ENCODE measurements around the gene B3GNT8. TPM values are rescaled to one million over a fixed set of nuclear protein-coding genes. Genes with fewer than 3 reads are reported as not detected.

The B3GNT8 gene
- total RNA-seq, 1 donor from 2014 or later, result 35.8 TPM

GRCh38 chr19:41414461-41414860 lies 12.7 kb downstream of the B3GNT8 start:
- Histone ChIP-seq H3K4me3 (no peak overlapping the region), H3K36me3 (peaks cover 0 to 69% of the 10 kb centered on the region in 2 donors), H3K9me3 (no peaks in the 10 kb centered on the region), H3K4me1 (peaks cover 16% of the 10 kb centered on the region), H3K27ac (no peak overlapping the region), H3K27me3 (no peaks in the 10 kb centered on the region)
- TF ChIP-seq CTCF (IDR thresholded peaks at IDR 0.05) (no peak), POLR2AphosphoS5 (IDR thresholded peaks at IDR 0.05; ENCODE audit: insufficient read depth in 1 of 2, low read depth in 1 of 2) (no peak), POLR2A (IDR thresholded peaks at IDR 0.05) (no peak)
- intact Hi-C loops (cut with DNase I), result no loop called here
- DNase-seq (ENCODE audit: extremely low spot score in 2 of 2), result no peak

- Histone ChIP-seq H3K36me3 (peaks cover 0 to 64% of the 10 kb centered on the region in 2 donors), H3K27me3 (no peaks in the 10 kb centered on the region), H3K4me1 (peaks cover 16% of the 10 kb centered on the region), H3K4me3 (no peak overlapping the region), H3K9me3 (no peaks in the 10 kb centered on the region), H3K27ac (no peak overlapping the region)
- intact Hi-C loops (cut with DNase I), result no loop called here
- TF ChIP-seq CTCF (IDR thresholded peaks at IDR 0.05) (no peak), POLR2AphosphoS5 (IDR thresholded peaks at IDR 0.05; ENCODE audit: insufficient read depth in 1 of 2, low read depth in 1 of 2) (no peak), POLR2A (IDR thresholded peaks at IDR 0.05) (no peak)
- DNase-seq (ENCODE audit: extremely low spot score in 2 of 2), result no peak
Measured at GRCh38 chr19:41413947-41414346, 13.2 kb downstream of the B3GNT8 start.

GRCh38 chr19:41412953-41413352 lies 14.2 kb downstream of the B3GNT8 start:
- peaks cover 21% of the 10 kb centered on the region for H3K4me1 ChIP-seq

GRCh38 chr19:41411968-41412265 lies 15.3 kb downstream of the B3GNT8 start:
- no peak for DNase-seq (ENCODE audit: extremely low spot score in 2 of 2)
- intact Hi-C loops (cut with DNase I), result no loop called here
- Histone ChIP-seq H3K9me3 (no peaks in the 10 kb centered on the region), H3K36me3 (peaks cover 0 to 54% of the 10 kb centered on the region in 2 donors), H3K27ac (peak overlapping the region; percentile 61), H3K4me1 (peaks cover 21% of the 10 kb centered on the region), H3K4me3 (no peak overlapping the region), H3K27me3 (no peaks in the 10 kb centered on the region)
- no peak for TF ChIP-seq CTCF (IDR thresholded peaks at IDR 0.05)
- no peak for TF ChIP-seq POLR2AphosphoS5 (IDR thresholded peaks at IDR 0.05; ENCODE audit: insufficient read depth in 1 of 2, low read depth in 1 of 2)
- TF ChIP-seq POLR2A (IDR thresholded peaks at IDR 0.05), result no peak

More at GRCh38 chr19:41412953-41413352, 14.2 kb downstream of the B3GNT8 start:
- H3K9me3 ChIP-seq, result no peaks in the 10 kb centered on the region
- intact Hi-C loops (cut with DNase I), result no loop called here
- no peak overlapping the region for H3K27ac ChIP-seq
- H3K36me3 ChIP-seq, result peaks cover 0 to 59% of the 10 kb centered on the region in 2 donors
- H3K27me3 ChIP-seq, result no peaks in the 10 kb centered on the region
- no peak for DNase-seq (ENCODE audit: extremely low spot score in 2 of 2)
- no peak overlapping the region for H3K4me3 ChIP-seq
- TF ChIP-seq CTCF (IDR thresholded peaks at IDR 0.05), result no peak
- no peak for TF ChIP-seq POLR2A (IDR thresholded peaks at IDR 0.05)
- TF ChIP-seq POLR2AphosphoS5 (IDR thresholded peaks at IDR 0.05; ENCODE audit: insufficient read depth in 1 of 2, low read depth in 1 of 2), result no peak

GRCh38 chr19:41411100-41411967 lies 15.8 kb downstream of the B3GNT8 start:
- intact Hi-C loops (cut with DNase I), result no loop called here
- peak overlapping the region; percentile 61 for H3K27ac ChIP-seq
- no peak for DNase-seq (ENCODE audit: extremely low spot score in 2 of 2)
- peaks cover 21% of the 10 kb centered on the region for H3K4me1 ChIP-seq
- H3K36me3 ChIP-seq, result peaks cover 0 to 48% of the 10 kb centered on the region in 2 donors
- no peaks in the 10 kb centered on the region for H3K9me3 ChIP-seq
- TF ChIP-seq POLR2AphosphoS5 (IDR thresholded peaks at IDR 0.05; ENCODE audit: insufficient read depth in 1 of 2, low read depth in 1 of 2) (no peak), CTCF (IDR thresholded peaks at IDR 0.05) (no peak), POLR2A (IDR thresholded peaks at IDR 0.05) (no peak)
- no peak overlapping the region for H3K4me3 ChIP-seq
- H3K27me3 ChIP-seq, result no peaks in the 10 kb centered on the region

Measured in vagina (tissue), 2 donors.